ENCODE results near the gene ERVFRD-1.

ERVFRD-1 gene

GRCh38 chr6:11098004-11098403 is 13.5 kb downstream of the ERVFRD-1 start:
- no peak for DNase-seq (ENCODE audit: low spot score)
- in situ Hi-C loops (cut with MboI; ENCODE audit: low pct_unique_long_range_greater_than_20kb, low sequenced_read_pairs, unreplicated experiment): no loop called here
- TF ChIP-seq CTCF (IDR thresholded peaks at IDR 0.05; ENCODE audit: extremely low read depth, insufficient read depth, missing control alignments): no peak

- in situ Hi-C loops (cut with MboI; ENCODE audit: low pct_unique_long_range_greater_than_20kb, low sequenced_read_pairs, unreplicated experiment): no loop called here
- TF ChIP-seq CTCF (IDR thresholded peaks at IDR 0.05; ENCODE audit: extremely low read depth, insufficient read depth, missing control alignments): no peak
- DNase-seq (ENCODE audit: low spot score): no peak
Observed at GRCh38 chr6:11097476-11097875, 14.0 kb downstream of the ERVFRD-1 start.

- no peak for TF ChIP-seq CTCF (IDR thresholded peaks at IDR 0.05; ENCODE audit: extremely low read depth, insufficient read depth, missing control alignments)
- in situ Hi-C loops (cut with MboI; ENCODE audit: low pct_unique_long_range_greater_than_20kb, low sequenced_read_pairs, unreplicated experiment): no loop called here
- DNase-seq (ENCODE audit: low spot score): no peak
Observed at GRCh38 chr6:11096109-11096508, 15.4 kb downstream of the ERVFRD-1 start.

- DNase-seq (ENCODE audit: low spot score): no peak
- in situ Hi-C loops (cut with MboI; ENCODE audit: low pct_unique_long_range_greater_than_20kb, low sequenced_read_pairs, unreplicated experiment): no loop called here
- TF ChIP-seq CTCF (IDR thresholded peaks at IDR 0.05; ENCODE audit: extremely low read depth, insufficient read depth, missing control alignments): no peak
Observed at GRCh38 chr6:11094941-11095340, 16.6 kb downstream of the ERVFRD-1 start.

GRCh38 chr6:11094411-11094851 is 17.1 kb downstream of the ERVFRD-1 start:
- in situ Hi-C loops (cut with MboI; ENCODE audit: low pct_unique_long_range_greater_than_20kb, low sequenced_read_pairs, unreplicated experiment): no loop called here
- peak; percentile 77 for DNase-seq (ENCODE audit: low spot score)
- no peak for TF ChIP-seq CTCF (IDR thresholded peaks at IDR 0.05; ENCODE audit: extremely low read depth, insufficient read depth, missing control alignments)

- TF ChIP-seq CTCF (IDR thresholded peaks at IDR 0.05; ENCODE audit: extremely low read depth, insufficient read depth, missing control alignments): peak; percentile 75
- in situ Hi-C loops (cut with MboI; ENCODE audit: low pct_unique_long_range_greater_than_20kb, low sequenced_read_pairs, unreplicated experiment): no loop called here
- peak; percentile 98 for DNase-seq (ENCODE audit: low spot score)
Observed at GRCh38 chr6:11093626-11094410, 17.7 kb downstream of the ERVFRD-1 start, which contains the start of gene SMIM13. Gene SMIM13 (plus strand): TSS chr6:11093834. CDS start chr6:11094314, 480 bp downstream.

All from GM13977 (cell line).